Keratinocyte (primary cell): ENCODE data around the gene FGF22. TPM values are rescaled to one million over a fixed set of nuclear protein-coding genes. Genes with fewer than 3 reads are reported as not detected.

ENCODE experiments used
- DNase-seq: peaks from one replicate; pipeline ENCODE4 v3.0.0-alpha.2; 2011; ENCODE audit warnings: low read depth, missing footprints, low spot score
- FAIRE-seq: peaks from 2 replicates; lab custom pipeline; 2011; peaks lifted over from hg19 to GRCh38; lab: Jason Lieb, UNC
- H2AFZ ChIP-seq: 2 replicates; pipeline ENCODE4 v1.6.0; 2012; ENCODE audit warnings: low read length, control low read depth, inconsistent platforms; ENCODE audit not compliant: control insufficient read depth
- H3K27ac ChIP-seq: 2 replicates; pipeline ENCODE4 v1.5.1; 2011; ENCODE audit warnings: low read length; ENCODE audit not compliant: control insufficient read depth, insufficient read depth
- H3K27me3 ChIP-seq: 3 replicates; pipeline ENCODE4 v1.6.0; 2011; ENCODE audit warnings: low read length; ENCODE audit not compliant: control insufficient read depth, insufficient read depth; ENCODE audit errors: extremely low read depth
- H3K36me3 ChIP-seq, 2 experiments: 2 replicates in 1 of 2; 3 replicates in 1 of 2; pipeline ENCODE4 v1.5.1; 2011; ENCODE audit warnings: low read length in 2 of 2, mild to moderate bottlenecking in 1 of 2; ENCODE audit not compliant: control insufficient read depth in 2 of 2, insufficient read depth in 2 of 2; ENCODE audit errors: extremely low read depth in 1 of 2
- H3K4me1 ChIP-seq: 3 replicates; pipeline ENCODE4 v1.5.1; 2011; ENCODE audit warnings: low read length; ENCODE audit not compliant: control insufficient read depth, insufficient read depth; ENCODE audit errors: extremely low read depth
- H3K4me2 ChIP-seq: 3 replicates; pipeline ENCODE4 v1.6.0; 2011; ENCODE audit warnings: low read depth, low read length; ENCODE audit not compliant: control insufficient read depth, insufficient read depth; ENCODE audit errors: extremely low read depth
- H3K4me3 ChIP-seq, 3 experiments: fragments of 200-600 bp in 1 of 3; sonication (generic) in 1 of 3; 2 replicates in 2 of 3; 3 replicates in 1 of 3; pipeline ENCODE4 v1.5.1; 2011 to 2016; ENCODE audit warnings: low read length in 3 of 3, mild to moderate bottlenecking in 3 of 3, control low read depth in 2 of 3, inconsistent platforms in 1 of 3, low read depth in 1 of 3, mixed read lengths in 1 of 3, mixed run types in 1 of 3, moderate library complexity in 1 of 3; ENCODE audit not compliant: control insufficient read depth in 2 of 3, insufficient read depth in 2 of 3; ENCODE audit errors: extremely low read depth in 1 of 3
- H3K79me2 ChIP-seq: 2 replicates; pipeline ENCODE4 v1.6.0; 2012; ENCODE audit warnings: low read length; ENCODE audit not compliant: control insufficient read depth, insufficient read depth
- H3K9ac ChIP-seq: 3 replicates; pipeline ENCODE4 v1.6.0; 2011; ENCODE audit warnings: low read length; ENCODE audit not compliant: control insufficient read depth, insufficient read depth; ENCODE audit errors: extremely low read depth
- H3K9me1 ChIP-seq: 3 replicates; pipeline ENCODE4 v1.6.0; 2011; ENCODE audit warnings: low read length; ENCODE audit not compliant: control insufficient read depth, insufficient read depth; ENCODE audit errors: extremely low read depth
- H3K9me3 ChIP-seq: 2 replicates; pipeline ENCODE4 v1.5.1; 2012; ENCODE audit warnings: low read depth, low read length; ENCODE audit not compliant: control insufficient read depth
- H4K20me1 ChIP-seq: 3 replicates; pipeline ENCODE4 v1.6.0; 2011; ENCODE audit warnings: low read length; ENCODE audit not compliant: control insufficient read depth, insufficient read depth; ENCODE audit errors: extremely low read depth
- EZH2 ChIP-seq: IDR thresholded peaks from one replicate; pipeline ENCODE4 v1.6.1; 2012; ENCODE audit warnings: inconsistent platforms, mild to moderate bottlenecking, low read length, moderate library complexity
- dilution Hi-C: fragments of 300-500 bp; cut with MboI; formaldehyde crosslinking; loops from one replicate; pipeline ENCODE4 v1.7.0; 2020; ENCODE audit warnings: low sequenced_read_pairs; ENCODE audit not compliant: extremely low pct_ligation_motif_present
- polyA plus RNA-seq, 5 experiments: library from polyadenylated mRNA; depleted of rRNA in 3 of 5; stranded (reverse) in 3 of 5; stranded (forward) in 1 of 5; unstranded in 1 of 5; fragments of >200 nt; gene quantifications; 1 replicate in 1 of 5; 2 replicates in 3 of 5; 3 replicates in 1 of 5; pipeline versions ENCODE4 v1.2.1 to v1.2.3, GENCODE V29; 2011 to 2012; ENCODE audit warnings: missing spikeins in 2 of 5, low read depth in 1 of 5, low replicate concordance in 1 of 5
- TF ChIP-seq, protein P1 (sequence below), 3 experiments: IDR thresholded peaks in 1 of 3; conservative IDR thresholded peaks in 1 of 3; optimal IDR thresholded peaks in 1 of 3; 2 replicates in 2 of 3; 3 replicates in 1 of 3; pipeline versions ENCODE3 to v1.5.1; 2011; ENCODE audit warnings: low read length in 3 of 3, mild to moderate bottlenecking in 3 of 3, moderate library complexity in 2 of 3, control low read depth in 1 of 3, inconsistent platforms in 1 of 3; ENCODE audit not compliant: insufficient read depth in 2 of 3; ENCODE audit errors: extremely low read depth in 1 of 3

Gene FGF22
- polyA plus RNA-seq, 1 donor (not counting 4 experiments of a cell fraction or from before 2014, with no cell fraction given), result not detected

DNA sequence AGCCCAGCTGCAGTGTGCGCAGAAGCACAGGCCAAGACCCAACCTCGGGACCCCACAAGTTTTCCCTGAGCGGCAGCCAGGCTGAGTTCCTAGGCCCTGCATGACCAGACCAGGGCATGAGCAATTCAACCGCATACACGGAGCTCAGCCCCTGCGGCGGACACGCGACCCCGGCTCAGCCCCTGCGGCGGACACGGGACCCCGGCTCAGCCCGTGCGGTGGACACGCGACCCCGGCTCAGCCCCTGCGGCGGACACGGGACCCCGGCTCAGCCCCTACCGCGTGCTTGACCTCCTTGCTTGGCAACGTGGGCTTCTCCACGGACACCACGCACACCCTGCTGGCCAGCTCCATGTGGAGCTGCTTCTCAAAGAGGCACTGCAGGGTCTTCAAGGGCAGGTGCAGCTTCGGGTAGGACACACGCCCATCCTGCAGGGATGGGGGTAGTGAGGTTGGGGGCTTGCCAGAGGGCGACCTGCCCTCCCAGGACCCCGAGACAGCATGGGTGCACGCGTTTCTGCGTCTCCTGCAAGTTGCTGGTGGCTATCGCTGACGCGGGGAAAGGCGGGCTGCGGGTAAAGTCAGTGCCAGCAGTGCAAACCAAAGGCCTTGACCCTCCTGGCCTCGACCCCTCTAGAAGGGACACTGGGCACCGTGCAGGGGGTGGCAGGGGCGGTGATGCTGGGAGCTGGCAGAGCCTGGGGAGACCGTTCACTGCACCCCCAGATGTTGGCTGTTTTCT is 16.3 kb upstream of the FGF22 start:
- no peak for TF ChIP-seq EZH2
- TF ChIP-seq, protein P1, sequence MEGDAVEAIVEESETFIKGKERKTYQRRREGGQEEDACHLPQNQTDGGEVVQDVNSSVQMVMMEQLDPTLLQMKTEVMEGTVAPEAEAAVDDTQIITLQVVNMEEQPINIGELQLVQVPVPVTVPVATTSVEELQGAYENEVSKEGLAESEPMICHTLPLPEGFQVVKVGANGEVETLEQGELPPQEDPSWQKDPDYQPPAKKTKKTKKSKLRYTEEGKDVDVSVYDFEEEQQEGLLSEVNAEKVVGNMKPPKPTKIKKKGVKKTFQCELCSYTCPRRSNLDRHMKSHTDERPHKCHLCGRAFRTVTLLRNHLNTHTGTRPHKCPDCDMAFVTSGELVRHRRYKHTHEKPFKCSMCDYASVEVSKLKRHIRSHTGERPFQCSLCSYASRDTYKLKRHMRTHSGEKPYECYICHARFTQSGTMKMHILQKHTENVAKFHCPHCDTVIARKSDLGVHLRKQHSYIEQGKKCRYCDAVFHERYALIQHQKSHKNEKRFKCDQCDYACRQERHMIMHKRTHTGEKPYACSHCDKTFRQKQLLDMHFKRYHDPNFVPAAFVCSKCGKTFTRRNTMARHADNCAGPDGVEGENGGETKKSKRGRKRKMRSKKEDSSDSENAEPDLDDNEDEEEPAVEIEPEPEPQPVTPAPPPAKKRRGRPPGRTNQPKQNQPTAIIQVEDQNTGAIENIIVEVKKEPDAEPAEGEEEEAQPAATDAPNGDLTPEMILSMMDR (optimal IDR thresholded peaks at IDR 0.05 in 1 of 3, IDR thresholded peaks at IDR 0.05 in 1 of 3, conservative IDR thresholded peaks at IDR 0.05 in 1 of 3; ENCODE audit: extremely low read depth in 1 of 3, insufficient read depth in 2 of 3, low read length in 3 of 3), result no peak
- H3K4me3 ChIP-seq, result no peak overlapping the region
- no peak overlapping the region for H3K4me2 ChIP-seq
- H3K9me1 ChIP-seq, result no peaks in the 10 kb centered on the region
- no peaks in the 10 kb centered on the region for H3K27me3 ChIP-seq
- H3K4me1 ChIP-seq, result peaks cover 13% of the 10 kb centered on the region
- FAIRE-seq (no peak), DNase-seq (no peak)
- no peaks in the 10 kb centered on the region for H3K9me3 ChIP-seq
- H3K27ac ChIP-seq, result no peak overlapping the region
- no peaks in the 10 kb centered on the region for H4K20me1 ChIP-seq
- H3K36me3 ChIP-seq, result peaks cover 10 to 20% of the 10 kb centered on the region in 2 experiments
- no peak overlapping the region for H2AFZ ChIP-seq
- H3K9ac ChIP-seq, result no peak overlapping the region
- dilution Hi-C loops, result no loop called here
- peaks cover 3% of the 10 kb centered on the region for H3K79me2 ChIP-seq

DNA sequence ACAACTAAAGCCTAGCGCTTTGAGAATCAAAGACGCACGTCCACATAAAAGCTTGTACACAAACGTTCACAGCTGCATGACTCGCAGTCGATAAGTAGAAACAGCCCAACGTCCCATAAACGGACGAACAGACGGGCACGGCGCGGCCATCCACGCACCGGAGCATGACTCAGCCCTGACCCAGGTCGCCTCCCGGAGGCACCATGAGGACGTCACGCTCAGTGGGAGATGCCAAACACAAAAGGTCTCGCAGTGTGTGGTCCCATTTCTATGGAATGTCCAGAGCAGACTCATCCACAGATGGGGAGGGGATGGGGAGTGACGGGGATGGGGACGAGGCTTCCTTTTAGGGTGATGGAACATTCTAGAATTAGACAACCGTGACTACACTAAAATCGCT is 15.7 kb upstream of the FGF22 start:
- Histone ChIP-seq H3K27ac (no peak overlapping the region), H3K36me3 (peaks cover 6 to 20% of the 10 kb centered on the region in 2 experiments), H3K9ac (no peak overlapping the region), H4K20me1 (no peaks in the 10 kb centered on the region), H2AFZ (no peak overlapping the region), H3K79me2 (peaks cover 3% of the 10 kb centered on the region), H3K4me2 (no peak overlapping the region), H3K4me3 (no peak overlapping the region), H3K9me1 (no peaks in the 10 kb centered on the region), H3K9me3 (no peaks in the 10 kb centered on the region), H3K4me1 (peaks cover 13% of the 10 kb centered on the region), H3K27me3 (no peaks in the 10 kb centered on the region)
- TF ChIP-seq, protein P1 (optimal IDR thresholded peaks at IDR 0.05 in 1 of 3, IDR thresholded peaks at IDR 0.05 in 1 of 3, conservative IDR thresholded peaks at IDR 0.05 in 1 of 3; ENCODE audit: extremely low read depth in 1 of 3, insufficient read depth in 2 of 3, low read length in 3 of 3), result no peak
- no peak for TF ChIP-seq EZH2
- dilution Hi-C loops, result no loop called here
- no peak for DNase-seq
- FAIRE-seq, result no peak
